Activated T-cell treated with anti-CD3 and anti-CD28 coated beads, Interleukin-2, amount 50 U/mL, for 4 hours (primary cell): Measurements from ENCODE around the gene KDSR. TPM values are rescaled to one million over a fixed set of nuclear protein-coding genes. Genes with fewer than 3 reads are reported as not detected.
A peak's percentile ranks its signal among the peaks of the same experiment; 100 is the strongest.

ENCODE experiments used
- ATAC-seq, 2 donors: fragments of 200-7000 bp; cut with Tn5 transposase; one replicate each; pipeline ENCODE4 v1.10.0; 2021
- DNase-seq: peaks from one replicate; pipeline ENCODE4 v3.0.0-alpha.2; 2020
- H3K27me3 Mint-ChIP-seq: one replicate; pipeline ENCODE4 v1.8.0; 2021; ENCODE audit warnings: low read depth, mixed read lengths
- H3K36me3 Mint-ChIP-seq: one replicate; pipeline ENCODE4 v1.8.0; 2022; ENCODE audit warnings: mixed read lengths; ENCODE audit not compliant: insufficient read depth
- H3K4me1 Mint-ChIP-seq: one replicate; pipeline ENCODE4 v1.8.0; 2021; ENCODE audit warnings: low read depth, mixed read lengths
- H3K4me3 Mint-ChIP-seq: one replicate; pipeline ENCODE4 v1.8.0; 2021; ENCODE audit warnings: mild to moderate bottlenecking, moderate library complexity, mixed read lengths
- H3K9me3 Mint-ChIP-seq: one replicate; pipeline ENCODE4 v1.8.0; 2021; ENCODE audit warnings: mixed read lengths
- total RNA-seq, 3 donors: library from RNA; stranded (reverse); gene quantifications; one replicate each; pipeline ENCODE4 v1.2.1, GENCODE V29; 2021

KDSR gene
- total RNA-seq, 3 donors from 2014 or later = 64.6 to 78.2 (median 76.2) TPM

- Mint-ChIP-seq H3K4me1 (peaks cover 77% of the 10 kb centered on the region), H3K4me3 (peak overlapping the region; percentile 100), H3K27me3 (no peaks in the 10 kb centered on the region), H3K9me3 (no peaks in the 10 kb centered on the region), H3K36me3 (peaks cover 36% of the 10 kb centered on the region)
- no peak for DNase-seq
- no peak for ATAC-seq
Observed at GRCh38 chr18:63312737-63313395, 54.1 kb downstream of the KDSR start.

- Mint-ChIP-seq H3K36me3 (peaks cover 37% of the 10 kb centered on the region), H3K27me3 (no peaks in the 10 kb centered on the region), H3K9me3 (no peaks in the 10 kb centered on the region), H3K4me1 (peaks cover 85% of the 10 kb centered on the region), H3K4me3 (peak overlapping the region; percentile 100)
- no peak for DNase-seq
- ATAC-seq = no peak
Observed at GRCh38 chr18:63312019-63312409, 55.0 kb downstream of the KDSR start.

DNA sequence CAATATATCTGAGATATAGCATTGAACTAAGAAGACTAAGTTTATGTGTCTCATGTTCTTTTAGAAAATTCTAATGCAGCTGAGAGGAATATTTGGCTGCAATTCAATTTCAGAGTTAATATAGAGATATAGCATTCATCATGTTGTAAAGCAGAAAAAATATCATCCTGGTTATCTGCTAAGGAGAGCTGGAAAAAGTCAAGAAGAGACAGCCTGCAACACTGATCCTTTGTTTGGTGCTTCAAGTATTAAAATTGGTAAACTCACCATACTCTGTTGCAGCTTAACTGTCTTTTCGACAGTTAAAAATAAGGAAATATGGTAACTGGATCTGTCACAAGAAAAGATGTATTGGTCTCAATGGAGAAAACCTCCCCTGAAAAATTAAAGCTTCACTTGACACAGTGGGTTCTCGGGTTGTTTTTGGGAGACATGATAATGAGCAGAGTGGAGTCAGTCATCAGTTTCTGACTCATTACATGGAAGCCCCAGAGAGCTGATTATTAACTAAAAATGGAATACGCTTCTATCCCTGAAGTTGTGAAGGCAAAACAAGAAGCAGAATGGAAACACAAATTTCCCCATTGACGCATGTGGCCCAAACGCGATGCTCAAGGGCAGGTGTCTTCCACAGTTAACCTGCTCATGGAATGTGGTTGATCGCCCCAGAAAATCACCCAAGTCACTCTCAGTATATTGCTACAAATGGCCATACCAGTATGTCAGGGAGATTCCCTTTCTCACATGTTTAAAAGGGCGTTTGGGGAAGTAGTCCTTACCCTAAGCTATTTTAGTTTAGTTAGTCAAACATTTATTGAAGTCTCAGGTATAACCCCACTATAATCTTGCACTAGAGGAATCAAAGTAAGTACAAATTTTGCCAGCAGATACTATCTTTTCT is 55.6 kb downstream of the KDSR start:
- peaks cover 89% of the 10 kb centered on the region for H3K4me1 Mint-ChIP-seq
- DNase-seq (no peak), ATAC-seq (peak; percentile 27 to 31)
- peak overlapping the region; percentile 100 for H3K4me3 Mint-ChIP-seq
- H3K36me3 Mint-ChIP-seq = peaks cover 42% of the 10 kb centered on the region
- no peaks in the 10 kb centered on the region for H3K9me3 Mint-ChIP-seq
- no peaks in the 10 kb centered on the region for H3K27me3 Mint-ChIP-seq

- H3K27me3 Mint-ChIP-seq = no peaks in the 10 kb centered on the region
- peaks cover 45% of the 10 kb centered on the region for H3K36me3 Mint-ChIP-seq
- DNase-seq (peak; percentile 46), ATAC-seq (peak; percentile 42 to 44)
- peak overlapping the region; percentile 44 for H3K4me3 Mint-ChIP-seq
- no peaks in the 10 kb centered on the region for H3K9me3 Mint-ChIP-seq
- peaks cover 91% of the 10 kb centered on the region for H3K4me1 Mint-ChIP-seq
Observed at GRCh38 chr18:63309422-63309821, 57.6 kb downstream of the KDSR start.

DNA sequence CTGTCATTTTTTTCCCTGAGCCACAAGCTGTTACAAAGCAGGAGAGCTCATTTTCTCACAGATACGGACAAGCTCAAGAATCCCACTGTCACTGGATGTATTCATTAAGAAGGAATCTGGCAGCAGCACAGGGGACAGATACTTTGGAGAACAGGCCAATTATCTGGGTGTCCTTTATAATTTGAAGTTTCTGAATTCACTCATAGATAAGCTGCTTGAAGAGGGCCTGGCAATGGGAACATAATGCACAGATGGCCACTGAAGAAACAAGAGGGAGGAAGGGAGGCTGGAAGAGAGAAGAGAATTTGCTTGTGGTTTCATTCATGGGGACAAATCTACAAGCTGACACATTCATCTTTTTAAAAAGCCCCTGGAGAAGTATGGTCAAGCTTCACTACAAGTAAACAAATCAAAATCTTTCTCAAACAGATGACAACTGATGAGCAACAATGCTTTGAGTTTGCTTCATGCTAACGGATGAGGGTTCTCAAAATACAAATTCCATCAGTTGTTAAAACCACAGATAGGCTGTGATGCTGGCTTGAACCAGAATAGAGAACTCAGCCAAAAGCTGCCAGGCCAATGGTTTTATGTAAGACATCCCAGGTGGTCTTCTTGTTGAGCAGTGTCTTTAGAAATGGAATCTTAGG is 59.3 kb downstream of the KDSR start:
- H3K4me3 Mint-ChIP-seq = no peak overlapping the region
- no peaks in the 10 kb centered on the region for H3K9me3 Mint-ChIP-seq
- ATAC-seq (no peak), DNase-seq (no peak)
- H3K4me1 Mint-ChIP-seq = peaks cover 91% of the 10 kb centered on the region
- peaks cover 38% of the 10 kb centered on the region for H3K36me3 Mint-ChIP-seq
- H3K27me3 Mint-ChIP-seq = no peaks in the 10 kb centered on the region

GRCh38 chr18:63306819-63307550 is 60.0 kb downstream of the KDSR start:
- Mint-ChIP-seq H3K9me3 (no peaks in the 10 kb centered on the region), H3K36me3 (peaks cover 38% of the 10 kb centered on the region), H3K4me1 (peaks cover 91% of the 10 kb centered on the region), H3K27me3 (no peaks in the 10 kb centered on the region), H3K4me3 (peak overlapping the region; percentile 16)
- DNase-seq (no peak), ATAC-seq (no peak)

- DNase-seq (no peak), ATAC-seq (no peak)
- peaks cover 39% of the 10 kb centered on the region for H3K36me3 Mint-ChIP-seq
- H3K4me3 Mint-ChIP-seq = no peak overlapping the region
- H3K9me3 Mint-ChIP-seq = no peaks in the 10 kb centered on the region
- peaks cover 91% of the 10 kb centered on the region for H3K4me1 Mint-ChIP-seq
- no peaks in the 10 kb centered on the region for H3K27me3 Mint-ChIP-seq
Observed at GRCh38 chr18:63306249-63306648, 60.8 kb downstream of the KDSR start.

- ATAC-seq = no peak
- peak overlapping the region; percentile 8 for H3K4me3 Mint-ChIP-seq
- no peaks in the 10 kb centered on the region for H3K27me3 Mint-ChIP-seq
- peaks cover 95% of the 10 kb centered on the region for H3K4me1 Mint-ChIP-seq
- H3K9me3 Mint-ChIP-seq = no peaks in the 10 kb centered on the region
- no peak for DNase-seq
- peaks cover 46% of the 10 kb centered on the region for H3K36me3 Mint-ChIP-seq
Observed at GRCh38 chr18:63303547-63303946, 63.5 kb downstream of the KDSR start.

GRCh38 chr18:63302636-63303405 is 64.2 kb downstream of the KDSR start:
- Mint-ChIP-seq H3K36me3 (peaks cover 52% of the 10 kb centered on the region), H3K4me1 (peaks cover 97% of the 10 kb centered on the region), H3K9me3 (no peaks in the 10 kb centered on the region), H3K27me3 (no peaks in the 10 kb centered on the region), H3K4me3 (peak overlapping the region; percentile 60)
- peak; percentile 8 to 28 for ATAC-seq
- peak; percentile 33 for DNase-seq

GRCh38 chr18:63302220-63302619 is 64.8 kb downstream of the KDSR start:
- peaks cover 52% of the 10 kb centered on the region for H3K36me3 Mint-ChIP-seq
- no peaks in the 10 kb centered on the region for H3K27me3 Mint-ChIP-seq
- H3K4me3 Mint-ChIP-seq = peak overlapping the region; percentile 60
- DNase-seq (no peak), ATAC-seq (no peak)
- H3K4me1 Mint-ChIP-seq = peaks cover 94% of the 10 kb centered on the region
- no peaks in the 10 kb centered on the region for H3K9me3 Mint-ChIP-seq

- ATAC-seq (peak; percentile 16 to 46), DNase-seq (no peak)
- no peaks in the 10 kb centered on the region for H3K27me3 Mint-ChIP-seq
- peaks cover 88% of the 10 kb centered on the region for H3K4me1 Mint-ChIP-seq
- peak overlapping the region; percentile 60 for H3K4me3 Mint-ChIP-seq
- H3K36me3 Mint-ChIP-seq = peaks cover 47% of the 10 kb centered on the region
- H3K9me3 Mint-ChIP-seq = no peaks in the 10 kb centered on the region
Observed at GRCh38 chr18:63301434-63301833, 65.6 kb downstream of the KDSR start.

DNA sequence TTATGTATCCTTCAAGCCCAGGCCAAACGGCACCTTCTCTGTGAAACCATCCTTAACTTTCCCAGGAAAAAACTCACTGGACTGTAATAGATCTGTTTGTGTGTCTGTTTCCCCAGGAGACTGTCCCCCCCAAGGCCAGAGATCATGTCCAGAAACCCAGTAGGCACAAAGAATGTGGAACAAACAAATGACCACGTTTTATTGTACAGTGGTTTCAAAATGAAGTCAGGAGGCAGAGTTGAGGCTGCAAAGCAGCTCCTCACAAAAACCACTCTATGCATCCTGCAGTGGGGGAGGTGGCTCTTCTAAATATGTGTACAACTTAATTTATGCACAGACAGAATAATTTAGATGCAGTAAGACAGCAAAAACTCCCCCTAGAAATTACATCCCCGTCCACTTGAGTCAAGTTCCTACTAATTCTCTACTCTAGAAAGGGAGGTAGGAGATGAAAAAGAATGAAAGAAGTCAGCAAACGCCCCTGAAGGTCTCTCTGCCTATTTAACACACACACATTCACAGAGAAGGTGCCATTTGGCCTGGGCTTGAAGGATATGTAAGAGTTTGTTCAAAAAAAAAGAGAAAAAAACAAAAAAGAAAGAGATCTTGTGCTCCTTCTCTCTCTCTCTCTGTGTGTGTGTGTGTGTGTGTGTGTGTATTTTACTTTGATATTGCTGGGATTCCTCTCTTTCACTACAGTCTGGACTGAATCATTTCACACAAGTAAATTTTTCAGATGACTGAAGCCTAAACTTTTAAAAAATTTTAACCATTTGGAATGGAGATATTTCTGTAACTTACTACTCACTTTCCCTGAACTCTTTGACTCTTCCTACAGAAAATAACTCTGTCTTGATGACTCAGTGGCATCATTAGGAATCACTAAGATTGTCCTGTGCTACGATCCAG is 66.9 kb downstream of the KDSR start:
- peak overlapping the region; percentile 46 for H3K4me3 Mint-ChIP-seq
- ATAC-seq = peak; percentile 81
- H3K27me3 Mint-ChIP-seq = no peaks in the 10 kb centered on the region
- H3K4me1 Mint-ChIP-seq = peaks cover 86% of the 10 kb centered on the region
- no peaks in the 10 kb centered on the region for H3K9me3 Mint-ChIP-seq
- DNase-seq = no peak
- H3K36me3 Mint-ChIP-seq = peaks cover 49% of the 10 kb centered on the region
